DMS153 treated with DMSO at 0.1 percent for 48 hours (cell line): ENCODE measurements around the gene HEMGN.

ENCODE experiments used
- DNase-seq: peaks from one replicate; lab custom pipeline; 2025; ENCODE audit not compliant: unreplicated experiment; lab: John Stamatoyannopoulos, UW

HEMGN gene

DNA sequence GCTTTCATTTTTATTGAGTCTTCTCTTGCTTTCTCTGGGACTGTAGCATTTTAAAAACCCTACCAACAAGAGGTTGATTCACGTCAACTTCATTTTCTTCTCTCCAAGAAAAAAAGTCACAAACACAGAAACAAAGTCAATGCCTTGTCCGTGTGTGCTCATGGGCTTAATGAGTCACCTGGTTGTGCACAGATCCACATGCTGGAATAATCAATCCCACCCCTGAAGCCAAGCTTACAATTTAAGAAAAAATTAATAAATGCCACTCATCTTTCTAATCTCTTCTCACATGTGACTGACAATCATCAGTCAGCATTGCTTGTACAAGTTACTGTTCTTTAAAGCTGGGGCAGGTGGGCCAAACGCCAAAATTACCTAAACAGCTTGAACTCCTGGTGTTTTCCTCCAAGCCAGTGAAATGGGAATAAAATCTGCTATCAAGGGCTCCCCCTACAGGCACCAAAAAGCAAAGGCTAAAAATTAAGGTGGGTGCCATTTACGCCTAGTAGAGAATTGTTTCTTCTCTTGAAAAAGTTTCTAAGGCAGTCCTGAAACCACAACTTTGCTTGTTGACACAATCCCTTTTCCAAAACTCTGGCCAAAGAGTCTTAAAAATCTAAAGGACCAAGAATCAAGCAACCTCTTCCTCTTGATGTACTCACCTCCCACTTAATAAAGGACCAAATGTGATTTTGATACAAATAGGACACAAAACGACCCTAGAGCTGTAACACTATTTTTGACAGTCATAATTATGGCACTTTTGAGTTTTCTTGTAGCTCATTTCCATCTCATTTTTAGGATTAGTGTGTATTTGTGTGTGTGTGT lies 37.0 kb downstream of the HEMGN start:
- DNase-seq, result peak; percentile 15

DNA sequence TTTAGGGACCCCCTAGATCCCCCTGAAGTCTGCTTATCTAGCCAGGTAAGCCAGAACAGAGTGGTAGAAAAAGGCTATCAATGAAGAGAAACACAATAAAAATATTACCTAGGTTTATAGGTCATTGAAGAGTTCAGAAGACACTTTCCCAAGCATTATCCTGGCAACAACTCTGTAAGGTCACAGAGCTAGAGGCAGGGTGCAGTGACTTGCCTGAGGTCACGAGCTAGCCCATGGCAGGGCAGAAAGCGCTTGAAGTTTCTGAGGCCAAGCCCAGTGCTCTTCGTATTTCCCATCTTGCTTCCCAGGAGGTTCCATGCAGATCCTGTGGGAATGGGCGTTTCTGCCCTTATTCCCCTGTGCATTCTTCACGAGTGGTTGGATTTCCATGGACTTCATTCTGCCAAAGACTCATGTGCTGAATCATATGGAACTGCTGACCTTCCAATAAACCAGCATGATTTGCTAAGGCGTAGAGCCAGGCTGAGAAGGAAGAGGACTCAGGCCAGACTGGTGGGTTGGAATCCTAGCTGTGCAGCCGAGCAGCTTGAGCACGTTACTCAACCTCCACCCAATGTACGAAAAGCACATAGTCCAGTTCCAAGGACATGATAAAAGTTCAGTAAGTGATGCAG lies 37.8 kb downstream of the HEMGN start:
- no peak for DNase-seq

DNA sequence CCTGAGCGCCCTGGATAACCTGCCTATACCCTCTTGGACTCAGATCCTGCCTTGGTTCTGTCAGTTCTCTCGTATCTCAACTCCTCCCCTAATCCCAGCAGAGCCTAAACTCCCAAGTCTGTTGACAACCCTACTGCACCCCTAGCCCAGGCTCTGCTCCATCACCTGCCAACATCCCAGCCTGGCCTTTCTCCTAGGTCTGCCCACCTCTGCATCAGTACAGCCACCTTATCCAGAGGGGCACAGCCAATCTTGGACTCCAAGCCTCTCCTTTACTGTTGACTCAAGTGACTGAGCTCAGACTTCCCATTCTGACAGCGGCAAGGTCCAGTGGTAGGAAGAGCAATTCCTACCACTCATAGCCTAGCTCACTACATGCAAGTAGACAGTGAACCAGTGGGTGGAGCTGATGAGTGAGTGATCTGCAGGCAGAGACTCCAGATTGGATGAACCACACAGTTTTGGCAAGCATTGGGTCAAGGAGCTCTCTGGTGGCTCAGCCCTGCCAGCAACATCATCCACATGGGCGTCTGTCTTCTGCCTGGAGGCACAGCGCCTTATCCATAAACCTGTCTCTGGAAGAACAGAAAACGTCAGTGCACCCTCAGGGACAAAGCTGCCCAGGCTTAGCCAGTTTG lies 42.2 kb downstream of the HEMGN start:
- DNase-seq, result no peak

DNA sequence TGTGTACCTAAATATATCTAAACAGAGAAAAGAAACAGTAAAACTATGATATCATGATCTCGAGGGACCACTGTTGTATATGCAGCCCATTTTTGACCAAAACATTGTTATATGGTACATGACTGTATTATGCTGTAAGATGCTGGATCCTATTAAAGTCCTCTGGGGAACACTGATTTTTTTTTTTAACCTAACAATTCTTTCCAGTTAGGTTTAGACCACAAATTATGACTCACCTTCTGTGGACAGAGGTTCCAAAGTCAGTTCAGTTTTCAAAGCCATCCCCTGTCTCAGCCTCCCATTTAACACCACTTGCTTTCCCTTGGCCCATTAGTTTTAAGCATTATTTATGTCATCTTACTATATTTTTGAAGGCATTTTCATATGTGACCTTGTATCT lies 42.8 kb downstream of the HEMGN start:
- no peak for DNase-seq

DNA sequence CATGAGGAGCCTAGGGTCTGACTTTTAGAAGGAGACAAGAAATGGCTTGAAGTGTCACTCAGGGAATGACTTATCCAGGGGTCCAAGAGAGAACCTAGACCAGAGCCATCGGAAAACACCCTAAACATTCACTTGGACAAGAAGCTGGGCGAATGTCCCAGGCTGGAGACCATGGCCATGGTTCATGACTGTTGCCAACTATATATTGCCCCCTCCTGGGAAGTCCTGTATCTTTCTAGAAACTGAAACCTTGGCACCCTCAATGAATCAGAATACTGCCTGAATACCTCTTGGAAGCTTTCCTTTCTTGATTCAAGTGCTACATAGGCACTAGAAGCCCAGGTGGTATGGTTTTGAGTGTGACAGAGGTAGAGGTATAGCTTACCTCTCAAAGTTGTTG lies 45.6 kb downstream of the HEMGN start:
- DNase-seq, result no peak

DNA sequence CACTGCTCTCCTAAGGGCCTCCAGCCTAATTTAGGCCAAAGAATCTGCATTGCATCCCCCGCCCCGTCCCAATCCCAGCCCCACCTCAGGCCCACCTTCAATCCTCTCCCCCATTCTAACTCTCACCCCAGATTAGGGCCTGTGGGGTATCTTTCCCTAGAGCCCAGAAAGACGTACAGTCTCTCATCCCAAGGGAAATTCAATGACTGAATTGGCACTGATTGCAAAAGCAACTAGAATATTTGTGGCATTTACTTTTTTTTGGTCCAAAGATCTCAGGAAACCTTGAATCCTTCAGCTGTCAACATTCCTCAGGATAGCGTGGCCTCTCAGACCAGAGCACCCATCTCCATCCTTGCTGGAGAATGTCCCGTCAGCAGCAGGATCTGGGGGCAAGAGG lies 46.2 kb downstream of the HEMGN start:
- DNase-seq, result no peak

DNA sequence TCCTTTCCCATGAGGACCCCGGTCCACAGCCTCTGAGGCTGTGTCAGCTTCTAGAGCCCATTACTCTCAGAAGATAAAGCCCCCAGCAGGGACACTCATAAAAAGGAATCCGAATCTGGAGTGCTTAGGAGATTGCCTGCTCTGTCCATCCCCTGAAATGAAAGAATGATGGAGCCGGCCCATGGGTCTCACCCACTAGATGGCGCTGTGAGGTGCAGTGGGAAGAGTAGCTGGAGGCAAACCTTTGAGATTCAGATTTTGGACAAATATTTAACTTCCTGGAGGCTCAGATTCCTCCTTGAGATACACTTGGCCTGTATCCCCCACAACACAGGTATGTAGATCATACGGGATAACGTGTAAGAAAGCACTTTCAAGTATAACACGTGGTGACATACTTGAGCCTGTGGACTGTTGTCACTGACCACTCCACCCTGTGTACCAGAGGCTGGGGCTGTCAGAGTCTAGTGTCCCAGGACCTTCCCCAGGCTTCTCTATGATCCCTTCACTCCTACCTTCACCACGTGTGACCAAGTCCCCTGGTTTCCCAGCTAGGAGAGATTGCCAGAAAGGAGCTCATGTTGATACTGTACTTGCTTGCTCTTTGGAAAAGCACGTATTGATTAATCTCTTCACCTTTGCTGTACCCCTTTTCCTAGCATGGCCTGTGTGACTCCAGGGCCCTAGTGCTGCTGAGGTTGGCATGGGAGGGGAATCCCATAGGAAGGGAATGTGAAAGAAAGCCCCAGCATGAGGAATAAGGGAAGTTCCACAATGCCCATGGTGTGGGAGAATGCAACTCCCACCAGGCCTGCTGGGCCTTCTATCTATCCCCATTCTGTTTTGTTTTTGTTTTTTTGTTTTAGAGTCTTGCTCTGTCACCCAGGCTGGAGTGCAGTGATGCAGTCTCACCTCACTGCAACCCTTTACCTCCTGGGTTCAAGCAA lies 47.8 kb downstream of the HEMGN start:
- peak; percentile 1 for DNase-seq

DNA sequence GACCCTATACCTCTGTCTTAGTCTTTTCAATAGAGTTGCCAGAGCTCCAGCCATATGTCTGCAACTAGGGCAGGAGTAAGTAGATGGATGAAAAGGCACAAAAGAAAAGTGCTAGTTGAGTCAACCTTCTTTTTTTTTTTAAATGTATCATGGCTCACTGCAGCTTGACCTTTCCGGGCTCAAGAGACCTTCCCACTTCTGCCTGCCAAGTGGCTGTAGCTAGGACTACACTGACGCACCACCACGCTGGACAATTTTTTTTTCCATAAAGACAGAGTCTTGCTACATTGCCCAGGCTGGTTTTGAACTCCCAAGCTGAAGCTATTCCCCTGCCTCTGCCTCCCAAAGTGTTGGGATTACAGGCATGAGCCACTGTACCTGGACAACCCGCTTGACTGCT lies 57.6 kb downstream of the HEMGN start:
- DNase-seq, result no peak
